Measurements from ENCODE around the gene ESPN. TPM values are rescaled to one million over a fixed set of nuclear protein-coding genes. Genes with fewer than 3 reads are reported as not detected.

Gene ESPN
- total and polyA plus RNA-seq, 2 of the 8 experiments (the other 6 are each of a cell fraction or from before 2014, with no cell fraction given), result 5.2 to 16.3 TPM

DNA sequence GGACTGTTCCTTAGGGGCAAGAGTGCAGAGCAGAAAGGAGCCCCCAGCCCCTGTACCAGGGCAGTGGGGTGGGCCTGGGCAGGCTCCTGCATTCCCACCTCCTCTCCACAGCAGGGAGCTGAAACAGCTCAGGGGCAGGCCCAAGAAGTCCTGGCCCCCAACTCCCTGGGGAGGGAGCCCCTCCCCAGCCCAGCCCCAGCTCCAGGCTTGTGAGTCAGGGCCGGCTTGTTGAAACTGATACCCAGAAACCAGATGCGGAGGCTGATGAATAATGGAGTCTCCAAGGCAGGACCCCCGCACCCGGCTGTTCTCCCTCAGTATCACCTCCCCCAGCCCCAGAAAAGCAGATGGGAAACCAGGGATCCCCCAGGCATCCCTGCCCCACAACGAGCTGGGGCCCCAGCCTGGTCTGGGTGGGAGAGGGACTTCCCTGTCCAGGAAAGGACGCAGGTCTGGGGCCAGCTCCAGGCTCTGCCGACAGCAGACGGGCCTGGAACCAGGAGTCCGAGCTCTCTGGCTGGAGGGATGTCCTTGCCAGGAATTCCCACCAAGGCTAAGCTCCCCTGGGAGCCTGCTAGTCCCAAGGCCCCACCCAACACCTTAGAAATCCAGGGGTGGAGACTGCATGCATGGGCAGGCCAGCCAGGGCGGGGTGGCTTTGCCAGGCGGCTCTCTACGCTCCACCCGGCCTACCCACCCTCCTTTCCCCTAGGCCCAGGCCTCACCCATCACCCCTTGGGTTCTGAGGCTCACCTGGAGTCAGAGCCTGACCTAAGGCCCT, 64.2 kb downstream of the ESPN start:
- H3K9ac ChIP-seq (replicated peaks in 1 of 4; ENCODE audit: extremely low read depth in 1 of 4, low read depth in 3 of 4, low read length in 3 of 4), result no peak overlapping the region
- H3K56ac ChIP-seq (replicated peaks; ENCODE audit: insufficient read length, low read depth, low read length), result no peak overlapping the region
- CTCF ChIA-PET (ENCODE audit: partially characterized antibody), result interaction anchor here (0.6 to 12.0 kb wide), 17 partner anchors 10 to 242 kb away, joined by 3 to 168 read pairs (median 7); no protein-coding TSS in a partner anchor
- no peak overlapping the region for H3K14ac ChIP-seq (ENCODE audit: insufficient read length)
- POLR2A ChIA-PET (ENCODE audit: partially characterized antibody), result interaction anchor here (0.5 to 1.3 kb wide), 4 partner anchors 22 to 678 kb away, joined by 3 read pairs; no protein-coding TSS in a partner anchor
- no peaks in the 10 kb centered on the region for H3K36me3 ChIP-seq (ENCODE audit: control insufficient read depth in 2 of 4, insufficient read depth in 4 of 4, low read length in 3 of 4)
- no peak overlapping the region; the same call in 1 of the 2 replicates for H3K18ac ChIP-seq (ENCODE audit: extremely low read depth, low read length)
- peaks cover 0 to 28% (median 19%) of the 10 kb centered on the region in 4 experiments; a peak in 6 of 7 replicates for H3K4me1 ChIP-seq (replicated peaks in 1 of 4; ENCODE audit: control insufficient read depth in 3 of 4, insufficient read depth in 4 of 4, low read length in 3 of 4)
- H3K27me3 ChIP-seq (replicated peaks in 1 of 4; ENCODE audit: control insufficient read depth in 3 of 4, extremely low read depth in 1 of 4, insufficient read depth in 3 of 4, low read length in 3 of 4), result peaks cover 0 to 2% (median 0%) of the 10 kb centered on the region in 4 experiments; a peak in 3 of 7 replicates
- DNase-seq (ENCODE audit: low read depth in 1 of 2, low spot score in 2 of 2) (no peak), FAIRE-seq (no peak)
- peaks cover 2% of the 10 kb centered on the region; the same call in 1 of the 2 replicates for H3K79me1 ChIP-seq (ENCODE audit: low read depth, low read length)
- H3K9me3 ChIP-seq (ENCODE audit: insufficient read depth in 2 of 2, low read depth in 1 of 2, low read length in 1 of 2), result no peaks in the 10 kb centered on the region
- no peak overlapping the region for H3K4me3 ChIP-seq (ENCODE audit: extremely low read depth in 1 of 4, insufficient read depth in 2 of 4, low read depth in 3 of 4, low read length in 4 of 4)
- no peak overlapping the region for H2AFZ ChIP-seq (ENCODE audit: low read length)
- peaks cover 2 to 3% of the 10 kb centered on the region in 2 experiments for H4K20me1 ChIP-seq (replicated peaks in 1 of 2; ENCODE audit: control insufficient read depth in 1 of 2, insufficient read depth in 2 of 2, low read length in 2 of 2)
- H2AK5ac ChIP-seq (ENCODE audit: low read depth, low read length), result no peak overlapping the region; the same call in 1 of the 2 replicates
- peak overlapping the region; percentile 53; the same call in 1 of the 2 replicates for H4K8ac ChIP-seq (ENCODE audit: extremely low read depth, insufficient read depth, low read length)
- H3K4me2 ChIP-seq (ENCODE audit: insufficient read depth in 1 of 2, low read depth in 2 of 2, low read length in 2 of 2), result no peak overlapping the region
- H2BK120ac ChIP-seq (replicated peaks; ENCODE audit: low read depth, low read length), result no peak overlapping the region
- H2BK20ac ChIP-seq (ENCODE audit: low read length), result no peak overlapping the region
- H2BK12ac ChIP-seq (ENCODE audit: low read depth, low read length), result no peak overlapping the region
- H3K23ac ChIP-seq (ENCODE audit: insufficient read length), result no peak overlapping the region
- H3K27ac ChIP-seq (ENCODE audit: low read depth, low read length), result no peak overlapping the region
- H3K4ac ChIP-seq (replicated peaks; ENCODE audit: insufficient read length, low read depth, low read length), result no peak overlapping the region
- H4K5ac ChIP-seq (ENCODE audit: insufficient read length, low read depth, low read length), result no peak overlapping the region
- no peak overlapping the region for H2BK5ac ChIP-seq (ENCODE audit: low read depth, low read length)
- 94% methylated on average over 12 of the region's 13 CpGs; no CpG with 5 or more reads in 1 of the 2 experiments for WGBS, 2 experiments (ENCODE audit: extremely low coverage in 1 of 2, insufficient coverage in 1 of 2, insufficient read length in 1 of 2, insufficient replicate concordance in 2 of 2, low coverage in 1 of 2, low lambda C conversion rate in 2 of 2, missing lambda C conversion rate in 1 of 2)
- peaks cover 13% of the 10 kb centered on the region; the same call in 1 of the 2 replicates for H3K23me2 ChIP-seq (ENCODE audit: low read depth, low read length)
- H2BK15ac ChIP-seq (ENCODE audit: low read length), result 0 out of 2 replicates have a peak overlapping the region, but pooled peaks have one; percentile 72
- H4K91ac ChIP-seq (replicated peaks; ENCODE audit: insufficient read length, low read length), result no peak overlapping the region
- H3K79me2 ChIP-seq (ENCODE audit: control insufficient read depth in 1 of 2, insufficient read depth in 2 of 2, low read length in 2 of 2), result no peaks in the 10 kb centered on the region
- no peak for TF ChIP-seq GABPA (IDR thresholded peaks at IDR 0.05; ENCODE audit: borderline replicate concordance, insufficient read depth, low read length)
- TF ChIP-seq MAFK (IDR thresholded peaks at IDR 0.05; ENCODE audit: low read depth, low read length), result no peak
- TF ChIP-seq, protein P1, sequence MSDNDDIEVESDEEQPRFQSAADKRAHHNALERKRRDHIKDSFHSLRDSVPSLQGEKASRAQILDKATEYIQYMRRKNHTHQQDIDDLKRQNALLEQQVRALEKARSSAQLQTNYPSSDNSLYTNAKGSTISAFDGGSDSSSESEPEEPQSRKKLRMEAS (IDR thresholded peaks at IDR 0.05), result no peak
- TF ChIP-seq POLR2A (IDR thresholded peaks at IDR 0.05; ENCODE audit: control extremely low read depth in 1 of 2, low read depth in 2 of 2, low read length in 2 of 2), result no peak
- no peak for TF ChIP-seq SP4 (IDR thresholded peaks at IDR 0.05; ENCODE audit: low read length)
- no peak for TF ChIP-seq SIX5 (IDR thresholded peaks at IDR 0.05; ENCODE audit: low read depth, low read length)
- TF ChIP-seq SIN3A (conservative IDR thresholded peaks at IDR 0.05 in 1 of 2, IDR thresholded peaks at IDR 0.05 in 1 of 2; ENCODE audit: low read depth in 1 of 2, low read length in 2 of 2), result no peak
- no peak for TF ChIP-seq HDAC6 (IDR thresholded peaks at IDR 0.05; ENCODE audit: low read depth, low read length)
- TF ChIP-seq KDM5A (IDR thresholded peaks at IDR 0.05; ENCODE audit: low read length), result no peak
- no peak for TF ChIP-seq POLR2AphosphoS5 (IDR thresholded peaks at IDR 0.05; ENCODE audit: low read depth, low read length)
- TF ChIP-seq PHF8 (conservative IDR thresholded peaks at IDR 0.05; ENCODE audit: low read depth, low read length), result no peak
- TF ChIP-seq CBX8 (IDR thresholded peaks at IDR 0.05; ENCODE audit: borderline replicate concordance, low read depth, low read length), result no peak

All from H1 (cell line).